HG02973 (cell line): ENCODE data around the gene PAPOLG.
"Not testable (repeated sequence)": the region's sequence is repeated elsewhere in the genome, so short reads cannot be mapped to it uniquely, and the experiment has no call there.

Experiments used
- ATAC-seq: cut with Tn5 transposase; IDR thresholded peaks from one replicate; pipeline ENCODE4 v1.9.1; 2021; ENCODE audit warnings: moderate library complexity; ENCODE audit not compliant: unreplicated experiment

The PAPOLG gene

DNA sequence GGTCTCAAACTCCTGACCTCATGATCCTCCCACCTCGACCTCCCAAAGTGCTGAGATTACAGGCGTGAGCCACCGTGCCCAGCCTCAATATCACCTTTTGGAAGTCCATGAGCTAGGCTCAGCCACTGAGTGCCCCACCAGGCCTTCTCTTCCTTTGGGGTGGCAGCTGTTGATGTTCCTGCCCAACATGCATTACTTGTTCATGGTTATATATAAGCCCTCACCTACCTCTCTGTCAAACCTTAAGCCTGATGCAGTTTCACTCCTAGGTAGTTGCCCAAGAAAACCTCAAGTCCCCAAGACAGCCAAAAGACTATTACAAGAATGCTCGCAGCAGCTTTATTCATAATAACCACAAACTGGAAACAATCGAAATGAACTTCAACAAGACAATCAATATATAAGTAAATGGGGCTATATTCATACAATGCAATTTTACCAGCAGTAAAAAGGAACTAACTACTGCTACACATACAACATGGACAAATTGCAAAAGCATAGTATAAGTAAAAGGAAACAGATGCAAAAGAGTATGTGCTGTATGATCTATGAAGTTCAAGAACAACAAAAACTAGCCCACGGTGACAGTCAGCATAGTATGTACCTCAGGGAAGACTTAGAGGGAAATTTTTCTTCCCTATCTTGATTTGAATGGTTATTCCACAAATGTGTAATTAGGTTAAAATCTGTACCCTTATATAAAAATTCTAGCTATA, 65.7 kb downstream of the PAPOLG start:
- no peak for ATAC-seq

DNA sequence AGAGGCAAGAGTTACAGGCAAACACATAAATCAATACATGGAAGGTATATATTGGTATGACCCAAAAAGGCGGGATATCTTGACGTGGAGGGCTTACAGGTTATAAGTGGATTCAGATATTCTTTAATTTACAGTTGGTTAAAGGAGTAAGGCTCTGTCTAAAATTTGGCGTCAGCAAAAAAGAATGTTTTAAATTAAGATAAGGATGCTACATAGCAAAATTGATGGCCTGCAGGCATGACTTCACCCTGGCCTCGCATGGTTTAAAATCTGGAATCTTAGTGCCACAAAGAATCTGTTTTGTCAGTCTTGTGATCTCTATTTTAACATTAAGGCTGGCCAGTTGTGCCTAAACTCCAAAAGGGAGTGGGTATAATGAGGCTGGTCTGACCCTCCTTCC, 66.9 kb downstream of the PAPOLG start:
- ATAC-seq = no peak

DNA sequence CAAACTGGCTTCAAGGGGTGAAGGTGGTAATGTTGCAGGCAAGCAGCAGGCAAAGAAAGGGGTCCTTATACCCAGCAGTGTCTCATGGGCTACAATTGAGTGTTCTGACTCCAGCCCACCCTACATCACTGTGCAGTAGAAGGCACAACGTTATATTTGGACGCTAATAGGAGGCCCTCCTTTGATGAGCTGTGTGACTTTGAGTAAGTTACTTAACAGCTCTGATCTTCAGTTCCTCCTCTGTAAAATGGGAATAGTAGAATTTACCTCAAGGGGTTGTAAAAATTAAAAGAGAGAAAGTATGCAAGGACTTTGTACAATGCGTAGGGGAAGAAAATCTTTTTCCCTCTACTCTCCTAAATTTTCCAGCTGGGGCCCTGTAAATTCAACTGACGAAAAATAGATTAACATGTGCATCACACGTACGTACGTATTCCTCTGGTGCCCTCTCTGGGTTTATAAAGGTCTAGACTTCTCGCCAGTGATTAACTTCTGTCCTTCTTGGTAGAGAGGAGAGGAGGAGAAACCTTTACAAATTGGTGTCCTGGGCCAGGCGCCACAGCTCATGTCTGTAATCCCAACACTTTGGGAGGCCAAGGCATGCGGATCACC, 67.7 kb downstream of the PAPOLG start:
- no peak for ATAC-seq

DNA sequence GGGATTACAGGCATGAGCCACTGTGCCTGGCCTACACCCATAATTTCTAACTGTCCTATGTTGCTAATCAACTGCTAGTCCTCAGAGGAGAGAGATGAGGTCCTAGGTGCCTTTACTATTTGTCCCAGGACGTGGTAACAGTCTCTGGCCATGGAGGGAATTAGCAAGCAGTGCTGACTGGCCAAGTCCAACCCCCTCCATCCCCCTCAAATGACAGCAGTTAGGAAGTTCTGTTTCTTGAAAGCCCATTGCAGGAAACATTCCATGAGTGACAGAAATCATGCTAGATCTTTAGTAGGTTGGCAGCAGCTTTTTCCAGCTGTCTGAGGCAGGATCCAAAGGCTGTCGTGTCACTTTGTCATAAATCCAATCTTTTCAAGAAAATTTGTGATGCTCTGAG, 69.6 kb downstream of the PAPOLG start:
- ATAC-seq = no peak

DNA sequence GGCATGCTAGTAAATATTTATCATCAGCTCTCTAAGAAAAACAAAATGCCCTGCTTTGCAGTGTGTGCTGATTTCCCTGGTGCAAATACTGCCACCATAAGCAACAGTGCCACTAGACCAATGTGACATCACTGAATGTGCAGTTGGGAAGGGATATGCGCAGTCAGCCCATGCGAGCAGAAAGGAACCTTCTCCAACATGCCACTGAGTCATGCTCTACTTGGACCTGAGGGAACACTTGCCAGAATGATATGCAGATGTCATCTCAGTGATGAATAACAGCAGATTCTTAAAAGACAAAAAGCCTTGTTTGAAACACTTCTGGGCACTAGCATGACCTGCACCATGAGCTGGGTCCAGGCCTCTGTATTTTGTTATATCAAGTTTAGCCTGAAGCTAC, 70.0 kb downstream of the PAPOLG start:
- ATAC-seq = no peak

DNA sequence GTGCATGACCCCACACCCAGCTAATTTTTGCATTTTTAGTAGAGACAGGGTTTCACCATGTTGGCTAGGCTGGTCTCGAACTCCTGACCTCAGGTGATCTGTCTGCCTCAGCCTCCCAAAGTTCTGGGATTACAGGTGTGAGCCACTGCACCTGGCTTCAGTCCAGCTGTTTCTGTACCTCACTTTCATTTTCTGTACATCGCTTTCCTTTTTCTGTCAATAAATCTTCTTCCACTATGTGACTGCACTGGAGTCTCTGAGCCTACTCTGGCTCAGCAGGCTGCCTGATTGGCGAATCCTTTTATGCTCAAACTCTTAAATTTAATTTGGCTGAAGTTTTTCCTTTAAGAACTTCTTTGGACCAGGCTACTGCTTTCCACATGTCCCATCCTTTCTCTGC, 70.8 kb downstream of the PAPOLG start:
- ATAC-seq = not testable (repeated sequence)

DNA sequence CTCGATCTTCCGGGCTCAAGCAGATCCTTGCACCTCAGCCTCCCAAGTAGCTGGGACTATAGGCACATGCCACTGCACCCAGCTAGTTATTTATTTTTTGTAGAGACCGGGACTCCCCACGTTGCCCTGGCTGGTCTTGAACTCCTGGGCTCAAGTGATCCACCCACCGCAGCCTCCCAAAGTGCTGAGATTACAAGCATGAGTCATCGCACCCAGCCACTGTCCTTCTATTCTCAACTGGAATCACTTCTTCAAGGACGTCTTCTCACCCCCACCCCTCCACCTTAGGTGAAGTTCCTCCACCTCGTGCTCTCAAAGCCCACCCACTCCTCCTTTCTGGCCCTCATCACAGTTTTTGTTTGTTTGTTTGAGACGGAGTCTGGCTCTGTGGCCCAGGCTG, 71.3 kb downstream of the PAPOLG start:
- ATAC-seq = no peak

DNA sequence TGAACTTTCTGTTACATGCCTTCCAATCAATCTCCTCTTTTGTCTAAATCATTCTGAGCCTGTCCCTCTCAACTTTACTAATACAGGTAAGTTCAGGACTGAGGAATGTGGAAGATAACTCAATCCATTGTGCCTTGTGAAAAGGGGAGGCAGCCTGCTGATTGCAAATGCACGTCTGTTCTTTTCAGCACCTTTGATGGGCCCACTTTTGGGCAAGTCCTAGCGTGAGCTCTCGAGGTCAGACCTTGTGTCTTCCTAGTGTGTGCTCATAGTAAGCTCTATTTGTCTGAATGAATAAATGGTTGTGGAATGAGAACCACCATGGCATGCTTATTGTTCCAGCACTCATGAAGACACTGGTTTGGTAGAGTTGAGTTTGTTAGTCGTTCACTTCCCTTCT, 74.9 kb downstream of the PAPOLG start:
- ATAC-seq = no peak

DNA sequence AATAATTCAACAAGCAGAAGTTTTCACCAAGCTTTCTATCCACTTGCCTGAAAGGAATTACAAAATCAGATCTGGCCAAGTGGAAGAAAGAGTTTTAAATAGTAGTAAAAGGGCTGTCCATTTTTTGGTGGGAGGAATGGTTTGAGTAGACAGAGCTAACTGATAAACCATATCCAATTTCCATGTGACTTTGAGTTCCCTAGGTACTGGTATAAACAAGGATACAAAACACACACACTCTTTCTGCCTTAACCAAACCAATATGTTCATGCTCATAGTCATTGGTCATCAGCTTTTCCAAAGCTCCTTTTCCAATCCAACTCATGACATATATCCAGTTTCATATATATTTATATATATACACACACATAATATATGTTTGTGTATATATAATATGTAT, 75.9 kb downstream of the PAPOLG start:
- no peak for ATAC-seq

DNA sequence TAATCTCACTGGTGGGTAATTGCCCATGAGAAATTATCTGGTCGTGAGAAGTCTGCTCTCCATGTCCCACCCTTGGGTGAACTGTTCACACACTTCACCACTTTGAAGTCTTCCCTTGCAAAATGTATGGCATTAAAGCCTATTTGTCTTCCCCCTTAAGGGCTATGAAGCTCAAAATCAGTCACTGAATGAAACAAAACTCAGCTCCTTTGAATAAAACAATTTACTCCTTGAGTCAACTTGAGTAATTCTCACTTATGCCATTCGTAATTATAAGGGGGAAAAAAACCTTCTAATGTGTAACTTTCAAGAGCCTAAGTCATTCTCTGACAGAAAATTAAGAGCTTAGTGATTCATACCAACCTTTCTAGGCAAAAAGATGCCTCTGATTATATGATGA, 76.6 kb downstream of the PAPOLG start:
- no peak for ATAC-seq

DNA sequence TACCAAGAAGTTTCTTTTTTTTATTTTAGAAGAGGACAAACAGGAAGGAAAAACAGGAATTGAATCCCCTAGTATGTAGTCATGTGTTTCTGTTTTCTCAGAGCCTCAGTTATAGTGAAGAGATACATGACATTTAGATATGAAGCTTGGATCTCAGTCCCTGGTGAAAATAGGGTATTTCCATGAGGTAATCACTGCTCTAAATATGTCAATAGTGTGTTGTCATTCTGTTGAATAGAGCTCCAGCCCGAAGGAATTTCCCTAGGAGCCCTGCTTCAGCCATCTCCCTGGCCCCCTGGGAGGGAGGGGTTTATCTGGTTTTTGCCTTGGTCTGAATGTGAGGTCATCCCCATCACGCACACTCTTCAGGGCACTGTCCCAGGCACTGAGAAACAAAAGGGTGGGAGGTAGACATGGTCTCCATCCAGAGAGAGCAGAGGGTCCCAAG, 78.2 kb downstream of the PAPOLG start:
- peak; percentile 41 for ATAC-seq

DNA sequence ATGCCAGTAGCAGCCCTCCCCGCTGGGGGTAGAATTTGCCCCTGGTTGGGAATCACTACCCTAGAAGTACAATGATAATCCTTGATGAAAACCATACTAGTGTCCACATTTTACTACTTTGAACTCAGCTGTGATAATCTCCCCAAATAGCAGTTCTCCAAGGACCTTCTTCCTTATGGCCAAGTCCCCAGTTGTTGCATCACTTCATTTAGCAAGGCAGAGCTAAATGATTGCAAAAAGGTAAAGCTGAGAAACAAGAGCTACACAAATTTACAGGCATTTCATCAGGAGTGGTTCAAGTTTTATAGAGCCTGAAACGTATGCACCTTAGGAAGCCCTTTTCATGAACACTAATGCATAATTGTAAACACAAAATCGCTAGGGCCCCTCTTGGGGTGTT, 80.4 kb downstream of the PAPOLG start:
- ATAC-seq = no peak

DNA sequence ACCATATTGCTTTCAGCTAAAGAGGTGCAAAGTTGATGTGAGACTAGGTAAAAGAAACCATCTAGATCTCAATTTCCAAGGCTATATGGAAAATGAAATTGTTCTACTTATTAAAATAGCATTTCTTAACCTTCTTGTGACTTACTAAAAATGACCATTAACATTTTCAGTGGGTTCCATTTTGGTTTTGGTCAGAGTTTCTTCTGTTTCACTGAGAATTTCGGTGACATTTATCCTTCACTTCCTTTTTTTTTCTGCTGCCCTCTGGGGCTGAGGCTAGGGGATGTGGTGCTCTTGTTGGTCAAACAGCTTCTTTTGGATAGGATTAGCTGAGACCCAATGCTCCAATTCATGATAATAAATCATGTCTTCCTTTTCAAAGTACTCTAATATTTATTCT, 81.1 kb downstream of the PAPOLG start:
- ATAC-seq = no peak

DNA sequence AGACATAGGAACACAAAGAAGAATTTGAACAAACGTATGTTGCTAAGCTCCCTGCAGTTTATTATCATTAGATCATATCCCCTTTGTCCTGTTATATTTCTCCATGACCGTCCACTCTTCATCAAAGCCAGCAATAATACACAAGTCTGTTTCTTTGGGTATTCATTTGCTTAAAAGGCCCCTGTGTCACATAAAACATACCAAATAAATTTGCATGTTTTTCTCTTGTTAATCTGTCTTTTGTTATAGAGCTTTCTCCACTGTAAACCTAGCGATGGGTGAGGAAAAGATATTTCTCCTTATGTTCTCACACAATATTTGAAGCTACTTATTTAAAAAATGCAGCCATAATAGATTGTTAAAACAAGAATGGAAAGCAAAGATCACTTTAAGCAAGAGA, 82.4 kb downstream of the PAPOLG start:
- no peak for ATAC-seq

DNA sequence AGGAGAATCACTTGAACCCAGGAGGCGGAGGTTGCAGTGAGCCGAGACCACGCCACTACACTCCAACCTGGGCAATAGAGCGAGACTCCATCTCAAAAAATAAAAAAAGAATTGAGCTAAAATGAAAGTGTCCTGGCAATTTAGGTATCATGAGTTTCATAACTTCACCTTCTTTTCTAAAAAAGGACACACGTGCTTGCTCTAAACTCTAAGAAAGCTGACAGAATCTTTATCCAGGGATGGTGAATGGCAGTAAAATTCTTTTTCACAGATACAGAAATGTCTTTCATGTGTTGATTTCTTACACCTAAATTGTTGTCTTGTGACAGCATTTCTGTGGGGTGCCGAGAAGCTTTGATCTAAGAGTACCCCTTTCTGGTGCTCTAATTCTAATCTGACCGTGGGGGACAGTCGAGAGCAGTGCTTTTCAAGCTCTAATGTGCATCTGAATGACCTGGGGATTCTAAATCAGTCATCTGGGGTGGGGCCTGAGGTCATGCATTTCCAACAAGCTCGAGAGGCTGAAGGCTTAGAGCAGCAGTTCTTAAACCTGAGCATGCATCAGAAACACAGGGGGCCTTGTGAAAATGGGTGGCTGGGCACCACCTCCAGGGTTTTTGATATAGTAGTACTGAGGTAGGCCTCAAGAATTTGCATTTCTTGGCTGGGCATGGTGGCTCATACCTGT, 83.2 kb downstream of the PAPOLG start:
- peak; percentile 52 for ATAC-seq

DNA sequence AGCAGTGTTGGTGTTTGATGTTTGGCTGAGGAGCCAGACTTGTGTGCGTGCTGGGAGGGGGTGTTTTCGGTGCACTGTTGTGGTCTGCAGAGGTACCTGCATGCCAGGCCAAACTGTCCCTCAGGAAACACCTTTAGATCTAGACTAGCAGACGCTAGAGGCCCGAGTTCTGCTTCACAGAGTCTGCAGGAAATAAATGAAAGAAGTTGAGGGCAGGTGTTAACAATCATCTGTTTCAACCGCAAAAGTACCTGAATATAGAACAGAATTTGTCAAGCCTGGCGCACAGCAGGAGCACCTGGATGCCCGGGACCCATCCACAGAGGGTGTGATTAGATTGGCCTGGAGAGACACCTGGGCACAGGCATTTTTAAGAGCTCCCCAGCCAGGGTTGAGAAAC, 84.8 kb downstream of the PAPOLG start:
- ATAC-seq = peak; percentile 40

DNA sequence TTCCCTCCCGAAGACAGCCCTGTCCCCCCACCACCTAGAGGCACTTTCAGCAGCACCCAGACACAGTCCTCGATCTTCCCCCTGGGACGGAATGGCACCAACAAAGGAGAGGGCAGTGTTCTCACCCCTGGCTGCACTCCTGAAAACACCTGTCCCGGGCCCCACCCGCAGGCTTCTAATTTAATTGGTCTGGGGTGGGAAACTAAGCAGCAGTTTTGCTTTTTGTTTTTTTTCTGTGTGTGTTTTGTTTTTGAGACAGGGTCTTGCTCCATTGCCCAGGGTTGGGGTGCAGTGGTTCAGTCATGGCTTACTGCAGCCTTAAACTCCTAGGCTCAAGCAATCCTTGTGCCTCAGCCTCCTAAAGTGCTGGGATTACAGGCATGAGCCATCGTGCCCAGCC, 86.9 kb downstream of the PAPOLG start:
- ATAC-seq = no peak

DNA sequence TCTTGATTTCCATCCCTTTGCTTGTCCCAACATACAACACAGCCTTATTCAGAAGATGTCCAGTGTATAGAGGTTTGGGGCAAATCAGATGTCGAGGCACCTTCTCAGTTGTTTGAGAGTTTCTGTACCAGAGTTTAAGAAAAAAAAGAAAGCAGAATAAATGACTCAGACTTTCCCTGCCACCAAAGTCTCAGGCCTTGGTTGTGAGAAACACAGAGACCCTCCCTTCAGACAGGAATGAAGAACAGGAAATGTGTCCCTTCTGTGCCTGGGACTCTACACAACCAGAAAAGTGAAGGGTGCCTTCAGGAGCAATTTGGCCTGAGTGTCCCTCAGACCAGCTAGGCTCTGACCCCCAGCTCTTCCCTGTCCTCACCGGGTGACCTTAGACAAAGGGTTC, 88.0 kb downstream of the PAPOLG start:
- no peak for ATAC-seq

DNA sequence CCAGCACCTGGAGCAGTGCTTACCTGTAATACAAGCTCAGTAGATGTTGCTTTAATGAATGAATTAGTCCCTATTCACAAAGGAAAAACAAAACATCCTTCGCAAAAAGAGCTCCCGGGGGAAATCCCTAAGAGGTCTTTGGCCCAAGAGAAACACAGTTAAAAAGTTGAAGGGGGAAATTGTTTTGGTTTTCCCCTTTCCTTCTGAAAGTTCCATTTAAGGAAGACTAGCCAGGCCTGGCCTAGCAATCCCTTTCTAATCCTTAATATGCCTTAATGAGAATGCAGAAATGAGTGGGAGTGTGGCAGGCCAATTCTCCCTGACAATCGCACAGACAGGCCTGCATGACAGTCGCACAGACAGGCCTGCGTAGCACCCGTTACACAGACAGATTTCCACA, 91.8 kb downstream of the PAPOLG start:
- ATAC-seq = no peak
